Measurements from ENCODE around the gene STAT4.

STAT4 gene

GRCh38 chr2:191180276-191180675, 29.5 kb upstream of the STAT4 start:
- Histone ChIP-seq H3K4me1 (ENCODE audit: insufficient read depth, poor library complexity, severe bottlenecking) (peaks cover 9% of the 10 kb centered on the region), H3K9me3 (ENCODE audit: severe bottlenecking) (no peaks in the 10 kb centered on the region), H3K36me3 (ENCODE audit: low read depth) (no peaks in the 10 kb centered on the region), H3K4me3 (ENCODE audit: severe bottlenecking) (no peak overlapping the region), H3K27ac (ENCODE audit: poor library complexity, severe bottlenecking) (peak overlapping the region; percentile 24), H3K27me3 (ENCODE audit: insufficient read depth, poor library complexity, severe bottlenecking) (no peaks in the 10 kb centered on the region)
- ATAC-seq (ENCODE audit: low read depth) (no peak), DNase-seq (ENCODE audit: low spot score) (no peak)
- TF ChIP-seq CTCF (IDR thresholded peaks at IDR 0.05; ENCODE audit: poor library complexity, severe bottlenecking), result no peak

- H3K27ac ChIP-seq (ENCODE audit: poor library complexity, severe bottlenecking), result peak overlapping the region; percentile 32
- no peaks in the 10 kb centered on the region for H3K27me3 ChIP-seq (ENCODE audit: insufficient read depth, poor library complexity, severe bottlenecking)
- H3K4me3 ChIP-seq (ENCODE audit: severe bottlenecking), result no peak overlapping the region
- DNase-seq (ENCODE audit: low spot score), result no peak
- H3K4me1 ChIP-seq (ENCODE audit: insufficient read depth, poor library complexity, severe bottlenecking), result peaks cover 10% of the 10 kb centered on the region
- no peaks in the 10 kb centered on the region for H3K36me3 ChIP-seq (ENCODE audit: low read depth)
- no peak for TF ChIP-seq CTCF (IDR thresholded peaks at IDR 0.05; ENCODE audit: poor library complexity, severe bottlenecking)
- ATAC-seq (ENCODE audit: low read depth), result peak; percentile 25; the same call in 1 of the 3 replicates
- no peaks in the 10 kb centered on the region for H3K9me3 ChIP-seq (ENCODE audit: severe bottlenecking)
Measured at GRCh38 chr2:191178806-191179514, 28.2 kb upstream of the STAT4 start.

GRCh38 chr2:191177751-191178736, 27.2 kb upstream of the STAT4 start:
- H3K27ac ChIP-seq (ENCODE audit: poor library complexity, severe bottlenecking), result peak overlapping the region; percentile 32
- ATAC-seq (ENCODE audit: low read depth), result no peak
- no peak for DNase-seq (ENCODE audit: low spot score)

GRCh38 chr2:191176801-191177438, 26.1 kb upstream of the STAT4 start:
- DNase-seq (ENCODE audit: low spot score) (no peak), ATAC-seq (ENCODE audit: low read depth) (no peak)
- H3K4me1 ChIP-seq (ENCODE audit: insufficient read depth, poor library complexity, severe bottlenecking), result peaks cover 27% of the 10 kb centered on the region

More at GRCh38 chr2:191177751-191178736, 27.2 kb upstream of the STAT4 start:
- H3K4me1 ChIP-seq (ENCODE audit: insufficient read depth, poor library complexity, severe bottlenecking), result peaks cover 17% of the 10 kb centered on the region
- no peaks in the 10 kb centered on the region for H3K36me3 ChIP-seq (ENCODE audit: low read depth)
- TF ChIP-seq CTCF (IDR thresholded peaks at IDR 0.05; ENCODE audit: poor library complexity, severe bottlenecking), result no peak
- H3K9me3 ChIP-seq (ENCODE audit: severe bottlenecking), result no peaks in the 10 kb centered on the region
- no peak overlapping the region for H3K4me3 ChIP-seq (ENCODE audit: severe bottlenecking)
- H3K27me3 ChIP-seq (ENCODE audit: insufficient read depth, poor library complexity, severe bottlenecking), result no peaks in the 10 kb centered on the region

More at GRCh38 chr2:191176801-191177438, 26.1 kb upstream of the STAT4 start:
- H3K4me3 ChIP-seq (ENCODE audit: severe bottlenecking), result no peak overlapping the region
- no peaks in the 10 kb centered on the region for H3K36me3 ChIP-seq (ENCODE audit: low read depth)
- H3K9me3 ChIP-seq (ENCODE audit: severe bottlenecking), result no peaks in the 10 kb centered on the region
- no peak for TF ChIP-seq CTCF (IDR thresholded peaks at IDR 0.05; ENCODE audit: poor library complexity, severe bottlenecking)
- no peak overlapping the region for H3K27ac ChIP-seq (ENCODE audit: poor library complexity, severe bottlenecking)
- no peaks in the 10 kb centered on the region for H3K27me3 ChIP-seq (ENCODE audit: insufficient read depth, poor library complexity, severe bottlenecking)

Measured in RWPE2 (cell line).